ENCODE measurements around the gene PTPRE.

The PTPRE gene

GRCh38 chr10:127991543-127992255 is 84.8 kb downstream of the PTPRE start:
- TF ChIP-seq ZNF8 (CRISPR knock-in tag; IDR thresholded peaks at IDR 0.05) (no peak), GLIS3 (CRISPR knock-in tag; IDR thresholded peaks at IDR 0.05) (no peak), PPARA (CRISPR knock-in tag; IDR thresholded peaks at IDR 0.05; ENCODE audit: borderline replicate concordance) (no peak), CSRNP3 (CRISPR knock-in tag; IDR thresholded peaks at IDR 0.05) (no peak), TSHZ2 (CRISPR knock-in tag; IDR thresholded peaks at IDR 0.05) (no peak), ARNTL (CRISPR knock-in tag; IDR thresholded peaks at IDR 0.05; ENCODE audit: borderline replicate concordance, low read depth) (no peak), TOX (CRISPR knock-in tag; IDR thresholded peaks at IDR 0.05; ENCODE audit: borderline replicate concordance) (no peak), ISL1 (CRISPR knock-in tag; IDR thresholded peaks at IDR 0.05) (peak; percentile 1; the same call in 1 of the 2 replicates), POU6F1 (CRISPR knock-in tag; IDR thresholded peaks at IDR 0.05; ENCODE audit: borderline replicate concordance, low read depth) (no peak), TCF4 (CRISPR knock-in tag; IDR thresholded peaks at IDR 0.05; ENCODE audit: borderline replicate concordance) (no peak), ZC3H10 (CRISPR knock-in tag; IDR thresholded peaks at IDR 0.05) (peak; percentile 50; the same call in 1 of the 2 replicates), CREB5 (CRISPR knock-in tag; IDR thresholded peaks at IDR 0.05; ENCODE audit: low read depth) (0 out of 2 replicates have a peak, but pooled peaks have one; percentile 9)
- peak; percentile 27 for ATAC-seq

- no peak for ATAC-seq
- no peak for TF ChIP-seq TOX (CRISPR knock-in tag; IDR thresholded peaks at IDR 0.05; ENCODE audit: borderline replicate concordance)
- TF ChIP-seq ZNF565 (CRISPR knock-in tag; conservative IDR thresholded peaks at IDR 0.05; ENCODE audit: low read depth): no peak
- TF ChIP-seq TSHZ2 (CRISPR knock-in tag; IDR thresholded peaks at IDR 0.05): no peak
- no peak for TF ChIP-seq CSRNP3 (CRISPR knock-in tag; IDR thresholded peaks at IDR 0.05)
- no peak for TF ChIP-seq ZFP30 (CRISPR knock-in tag; IDR thresholded peaks at IDR 0.05)
- no peak for TF ChIP-seq ESRRG (CRISPR knock-in tag; IDR thresholded peaks at IDR 0.05)
- no peak for TF ChIP-seq PATZ1 (CRISPR knock-in tag; IDR thresholded peaks at IDR 0.05; ENCODE audit: borderline replicate concordance)
- no peak for TF ChIP-seq CSDC2 (CRISPR knock-in tag; IDR thresholded peaks at IDR 0.05)
- no peak for TF ChIP-seq TCF4 (CRISPR knock-in tag; IDR thresholded peaks at IDR 0.05; ENCODE audit: borderline replicate concordance)
- TF ChIP-seq RARB (CRISPR knock-in tag; IDR thresholded peaks at IDR 0.05): no peak
- TF ChIP-seq ZNF8 (CRISPR knock-in tag; IDR thresholded peaks at IDR 0.05): no peak
- TF ChIP-seq ZFP3 (CRISPR knock-in tag; IDR thresholded peaks at IDR 0.05): no peak
- TF ChIP-seq ARNTL (CRISPR knock-in tag; IDR thresholded peaks at IDR 0.05; ENCODE audit: borderline replicate concordance, low read depth): no peak
- no peak for TF ChIP-seq BACH2 (CRISPR knock-in tag; IDR thresholded peaks at IDR 0.05; ENCODE audit: borderline replicate concordance)
- TF ChIP-seq ISL1 (CRISPR knock-in tag; IDR thresholded peaks at IDR 0.05): no peak
- TF ChIP-seq ZNF70 (CRISPR knock-in tag; IDR thresholded peaks at IDR 0.05): no peak
- TF ChIP-seq CREB5 (CRISPR knock-in tag; IDR thresholded peaks at IDR 0.05; ENCODE audit: low read depth): no peak
- no peak for TF ChIP-seq GLIS3 (CRISPR knock-in tag; IDR thresholded peaks at IDR 0.05)
Observed at GRCh38 chr10:127992376-127992775, 85.5 kb downstream of the PTPRE start.

Measured in SK-N-SH treated with all-trans-retinoic acid at 6 μM for 48 hours (cell line).